NCI-H460 (cell line): ENCODE results near the gene ADAMTS17. TPM values are rescaled to one million over a fixed set of nuclear protein-coding genes. Genes with fewer than 3 reads are reported as not detected.

ENCODE experiments used
- DNase-seq: peaks from one replicate; pipeline ENCODE4 v3.0.0-alpha.2; 2016; ENCODE audit warnings: low read depth; ENCODE audit errors: extremely low read depth
- total RNA-seq: library from RNA; depleted of rRNA; stranded (reverse); fragments of >200 nt; shearing (Covaris generic); gene quantifications from 2 replicates; pipeline ENCODE4 v1.2.3, GENCODE V29; 2014

ADAMTS17 gene
- total RNA-seq, 1 experiment from 2014 or later, result 0.15 TPM

DNA sequence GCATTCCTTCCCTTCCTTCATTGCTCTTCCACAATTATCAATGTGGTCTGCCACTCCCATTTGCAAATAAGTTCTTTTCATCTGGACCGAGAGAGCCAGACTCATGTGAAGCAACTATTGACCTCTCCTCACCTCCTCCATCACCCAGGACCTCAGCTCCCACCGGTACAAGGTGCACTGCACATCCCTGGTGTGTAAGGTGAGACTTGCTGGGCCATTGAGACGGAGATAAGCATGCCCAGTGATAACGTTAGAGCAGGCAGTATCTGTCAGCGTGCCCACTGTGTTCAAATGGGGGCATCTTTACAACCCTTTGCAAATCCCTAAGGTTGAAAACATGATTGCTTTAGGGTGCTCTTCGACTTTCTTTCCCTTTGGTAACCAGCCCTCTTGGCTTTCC, 154.8 kb downstream of the ADAMTS17 start:
- no peak for DNase-seq

DNA sequence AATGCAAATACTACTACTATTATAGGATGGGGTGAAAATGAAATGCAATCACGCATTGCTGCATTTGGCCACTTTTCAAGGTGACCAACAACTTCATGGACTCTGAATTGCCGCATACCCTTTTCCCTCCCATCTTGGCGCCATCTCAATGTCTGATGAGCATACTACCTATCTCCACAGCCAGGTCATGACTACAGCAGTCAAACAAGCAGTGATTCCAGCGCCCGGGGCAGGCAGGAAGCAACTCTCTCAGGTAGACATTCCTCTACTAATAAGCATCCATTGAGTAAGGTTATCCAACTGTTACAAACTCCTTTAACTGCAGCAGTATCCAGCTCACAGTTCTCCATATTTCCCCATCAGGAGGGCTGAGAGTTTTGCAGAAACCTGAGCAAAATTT, 155.4 kb downstream of the ADAMTS17 start:
- no peak for DNase-seq

- no peak for DNase-seq
These were observed 157.8 kb downstream of the ADAMTS17 start for GRCh38 chr15:100183921-100184495.

DNA sequence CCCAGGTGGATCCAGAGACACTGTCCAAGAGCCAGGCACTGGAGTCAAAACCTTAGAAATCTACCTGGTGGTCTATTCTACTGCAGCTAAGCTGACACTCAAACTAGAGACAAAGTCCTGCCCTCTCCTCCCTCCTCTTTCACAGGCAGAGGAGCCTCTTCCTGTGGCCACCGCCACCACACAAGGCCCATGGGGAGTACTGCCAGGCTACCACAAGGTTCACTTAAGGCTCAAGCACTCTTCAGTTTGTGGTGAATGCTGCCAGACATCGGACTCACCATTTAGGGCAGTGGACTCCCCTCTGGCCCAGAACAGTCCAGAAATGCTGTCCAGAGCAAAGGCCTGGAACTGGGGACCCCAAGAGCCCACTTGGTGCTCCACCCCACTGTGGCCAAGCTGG, 160.9 kb downstream of the ADAMTS17 start:
- no peak for DNase-seq

DNA sequence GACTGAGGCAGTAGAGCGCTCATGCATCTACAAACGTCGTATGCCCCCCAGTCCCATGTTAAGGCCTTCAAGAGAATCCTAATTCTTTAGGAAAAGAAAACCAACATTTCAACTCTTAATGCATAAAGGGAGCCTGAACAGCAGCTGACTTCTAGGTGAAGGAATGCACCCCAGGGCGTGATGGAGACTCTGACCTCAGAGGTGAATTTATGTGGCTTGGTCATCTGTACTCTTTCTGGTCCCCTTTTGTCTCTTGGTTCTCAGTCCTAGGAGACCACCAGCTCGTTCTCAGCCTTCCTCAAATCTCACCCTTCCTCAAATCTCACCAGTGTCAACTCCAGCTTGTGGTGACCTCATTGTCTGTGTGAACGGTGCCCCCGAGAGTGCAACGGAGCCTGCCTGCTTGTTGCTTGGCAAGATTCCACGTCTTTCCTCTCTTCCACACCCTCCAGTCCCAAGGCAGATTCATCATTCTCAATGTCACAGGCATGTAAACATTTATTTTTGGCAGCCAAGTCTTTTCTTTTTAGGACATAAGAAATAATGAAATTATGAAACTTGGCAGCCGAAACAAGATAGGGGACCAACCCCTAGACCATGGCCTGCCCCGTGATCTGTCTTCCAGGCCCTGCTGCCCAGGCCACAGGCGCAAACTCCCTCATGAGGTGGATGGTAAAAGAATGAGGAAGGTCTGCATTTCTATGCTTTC, 166.2 kb downstream of the ADAMTS17 start:
- DNase-seq, result no peak

- DNase-seq, result no peak
These were observed 166.9 kb downstream of the ADAMTS17 start for GRCh38 chr15:100174904-100175275.

DNA sequence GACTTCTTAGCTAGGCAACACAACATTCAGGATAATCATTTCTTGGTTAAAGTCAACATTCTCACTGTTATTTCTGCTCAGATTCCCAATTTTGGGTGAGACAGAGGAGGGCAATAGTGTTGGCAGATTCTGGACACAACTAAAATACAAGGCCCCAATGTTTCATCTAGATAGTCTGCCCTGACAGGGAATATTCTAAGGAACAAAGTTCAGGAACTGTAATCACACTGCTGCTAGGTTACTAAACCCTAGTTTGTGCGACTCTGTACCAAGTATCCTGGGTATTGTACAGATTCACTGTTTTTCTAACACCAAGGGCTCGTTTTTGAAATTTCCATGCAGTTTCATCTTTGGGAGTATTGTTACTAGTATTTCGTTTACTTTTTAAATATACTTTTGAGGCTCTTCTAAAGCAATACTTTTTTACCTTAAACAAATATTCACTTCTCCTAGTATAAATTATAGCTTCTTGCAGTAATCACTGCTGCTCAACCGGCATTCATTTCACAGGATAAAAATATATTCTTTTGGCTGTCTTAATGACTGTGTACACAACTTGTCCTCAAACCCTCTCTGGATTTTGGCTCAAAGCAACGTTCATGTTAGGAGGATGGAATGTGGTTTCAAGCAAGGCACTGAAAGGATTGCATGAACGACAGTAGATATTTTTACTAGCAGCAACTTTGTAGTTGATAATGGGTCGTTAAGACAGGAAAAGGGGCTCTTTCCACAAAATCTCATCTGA, 167.4 kb downstream of the ADAMTS17 start:
- DNase-seq, result no peak

- DNase-seq, result no peak
These were observed 169.3 kb downstream of the ADAMTS17 start for GRCh38 chr15:100172356-100173024.

DNA sequence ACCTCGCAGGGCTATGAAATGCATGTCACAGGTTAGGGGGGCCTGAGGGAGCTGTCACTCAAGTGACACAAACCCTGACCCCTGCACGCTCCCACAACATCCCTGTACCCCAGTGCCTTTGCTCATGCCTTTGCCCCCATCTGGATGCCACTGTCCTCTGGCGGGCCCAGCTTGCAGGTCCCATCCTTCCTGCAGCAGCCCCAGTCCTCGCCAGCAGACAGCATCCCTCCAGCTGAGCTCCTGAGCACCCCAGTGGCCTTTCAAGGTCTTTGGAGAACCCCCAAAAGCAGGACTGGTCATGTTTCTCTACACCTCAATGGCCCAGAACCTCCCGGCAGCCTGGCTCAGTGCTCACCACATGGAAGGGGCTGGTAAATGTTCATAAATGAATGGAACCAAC, 170.4 kb downstream of the ADAMTS17 start:
- no peak for DNase-seq

GRCh38 chr15:100170291-100171210, 171.2 kb downstream of the ADAMTS17 start:
- no peak for DNase-seq

DNA sequence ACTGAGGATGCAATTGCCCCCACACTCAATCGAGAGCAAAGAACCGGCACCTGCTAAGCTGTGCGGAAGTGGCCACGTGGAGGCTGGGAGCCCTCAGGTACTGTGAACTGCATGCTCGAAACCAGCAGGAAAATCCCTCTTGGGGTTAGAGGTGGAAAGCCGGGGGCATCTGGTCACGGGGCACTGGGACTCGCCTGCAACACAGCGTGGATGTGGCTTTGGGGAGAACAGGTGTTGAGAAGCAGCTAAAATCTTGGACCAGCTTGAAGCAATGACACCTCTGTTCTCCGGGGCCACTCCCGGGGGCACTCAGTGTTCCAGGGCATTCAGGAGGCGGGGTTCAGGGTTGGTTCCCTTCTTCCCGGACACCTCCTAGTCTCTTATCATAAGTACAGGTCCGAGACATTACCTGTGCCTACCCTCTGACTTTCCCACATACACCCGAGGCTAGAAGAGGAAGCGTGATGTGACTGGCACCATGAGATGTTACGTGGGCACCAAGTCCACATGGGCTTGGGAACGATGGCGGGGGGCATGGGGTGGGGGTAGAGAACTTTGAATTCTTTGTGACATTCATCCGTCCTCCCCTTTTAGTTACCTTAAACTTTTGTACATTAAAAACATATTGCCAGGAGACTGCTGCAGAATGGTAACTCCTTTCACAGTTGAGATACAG, 172.0 kb downstream of the ADAMTS17 start:
- DNase-seq, result no peak

GRCh38 chr15:100168787-100169186, 173.0 kb downstream of the ADAMTS17 start:
- DNase-seq, result no peak

DNA sequence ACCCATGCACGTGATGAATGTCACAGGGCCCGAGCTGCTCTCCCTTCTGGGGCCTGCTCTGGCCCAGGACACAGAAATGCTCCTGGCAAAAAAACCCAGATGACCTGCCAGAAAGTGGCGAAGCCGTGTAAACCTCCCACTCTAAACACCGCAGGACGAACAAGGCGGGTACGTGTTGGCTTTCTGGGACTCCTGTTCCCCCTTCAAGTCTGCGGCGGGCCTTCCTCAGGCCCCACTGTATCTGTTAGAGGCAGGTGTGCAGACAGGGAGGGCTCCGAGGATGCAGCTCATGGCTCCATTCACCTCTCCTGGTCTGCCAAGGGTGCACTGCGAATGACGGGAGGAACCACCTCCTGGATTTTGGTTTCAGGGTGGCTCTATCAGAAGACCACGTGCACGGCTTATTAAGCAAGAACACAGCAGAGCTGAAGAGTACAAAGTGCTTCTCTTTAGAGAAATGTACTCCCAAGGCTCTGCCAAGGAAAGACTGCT, 173.8 kb downstream of the ADAMTS17 start:
- DNase-seq, result no peak

DNA sequence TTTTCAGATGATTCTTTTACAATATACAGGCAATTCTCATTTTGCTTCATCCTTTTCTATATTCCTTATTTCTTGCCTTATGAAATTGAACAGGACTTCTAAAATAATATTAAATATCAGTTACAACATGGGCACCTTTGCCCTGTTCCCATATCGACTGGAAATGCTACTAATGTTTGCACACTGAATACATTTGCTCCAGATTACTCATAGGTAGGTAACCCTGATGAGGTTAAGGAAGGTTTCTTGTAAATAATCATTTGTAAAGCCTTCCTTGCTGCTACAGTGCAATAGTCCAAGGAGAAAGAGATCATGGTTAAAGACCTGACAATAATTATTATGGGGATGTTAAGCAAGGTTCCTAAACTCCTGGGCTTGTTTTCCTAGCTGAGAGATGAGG, 175.5 kb downstream of the ADAMTS17 start:
- no peak for DNase-seq

DNA sequence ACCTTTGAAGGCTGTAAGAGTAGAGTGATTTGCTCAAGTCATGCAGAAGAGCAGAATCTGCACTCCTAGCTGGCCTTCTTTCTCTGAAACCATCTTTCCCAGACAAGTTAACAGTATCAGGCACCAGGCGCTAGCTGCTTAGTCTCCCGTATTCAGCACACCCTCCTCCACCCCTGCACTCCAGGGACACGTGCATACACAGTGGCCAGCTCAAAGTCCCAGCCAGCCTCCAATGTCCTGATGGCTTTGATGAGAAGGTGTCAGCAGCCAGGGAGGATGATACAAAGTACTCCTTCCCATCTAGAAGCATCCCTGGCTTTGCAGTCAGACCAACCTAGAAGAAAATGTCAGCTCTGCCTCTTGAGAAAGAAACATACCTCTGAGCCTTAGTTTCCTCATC, 177.8 kb downstream of the ADAMTS17 start:
- no peak for DNase-seq

- no peak for DNase-seq
These were observed 180.8 kb downstream of the ADAMTS17 start for GRCh38 chr15:100160953-100161352.

- no peak for DNase-seq
These were observed 182.3 kb downstream of the ADAMTS17 start for GRCh38 chr15:100159436-100159835.

DNA sequence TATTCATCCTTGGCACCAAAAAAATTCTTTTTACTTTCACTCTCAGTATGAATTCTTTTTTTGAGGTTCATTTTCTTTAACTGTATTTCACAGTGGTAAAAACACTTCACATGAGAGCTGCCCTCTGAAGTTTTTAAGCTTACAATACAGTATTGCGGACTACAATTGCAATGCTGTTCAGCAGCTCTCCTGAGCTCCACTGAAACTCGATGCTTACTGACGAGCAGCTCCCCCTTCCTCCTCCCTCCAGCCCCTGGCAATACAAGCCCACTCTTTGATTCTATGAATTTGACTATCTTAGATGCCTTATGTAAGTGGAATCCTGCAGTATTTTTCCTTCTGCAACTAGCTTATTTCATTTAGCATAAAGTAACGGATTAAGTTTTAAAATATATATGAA, 183.4 kb downstream of the ADAMTS17 start:
- no peak for DNase-seq

- no peak for DNase-seq
These were observed 185.6 kb downstream of the ADAMTS17 start for GRCh38 chr15:100156201-100156600.

- no peak for DNase-seq
These were observed 187.4 kb downstream of the ADAMTS17 start for GRCh38 chr15:100154338-100154737.
